HG03139 (cell line): ENCODE data around the gene RNF186.
"Not testable (repeated sequence)": the region's sequence is repeated elsewhere in the genome, so short reads cannot be mapped to it uniquely, and the experiment has no call there.

Source experiments
- ATAC-seq: cut with Tn5 transposase; IDR thresholded peaks from one replicate; pipeline ENCODE4 v1.9.1; 2021; ENCODE audit not compliant: unreplicated experiment

Gene RNF186

DNA sequence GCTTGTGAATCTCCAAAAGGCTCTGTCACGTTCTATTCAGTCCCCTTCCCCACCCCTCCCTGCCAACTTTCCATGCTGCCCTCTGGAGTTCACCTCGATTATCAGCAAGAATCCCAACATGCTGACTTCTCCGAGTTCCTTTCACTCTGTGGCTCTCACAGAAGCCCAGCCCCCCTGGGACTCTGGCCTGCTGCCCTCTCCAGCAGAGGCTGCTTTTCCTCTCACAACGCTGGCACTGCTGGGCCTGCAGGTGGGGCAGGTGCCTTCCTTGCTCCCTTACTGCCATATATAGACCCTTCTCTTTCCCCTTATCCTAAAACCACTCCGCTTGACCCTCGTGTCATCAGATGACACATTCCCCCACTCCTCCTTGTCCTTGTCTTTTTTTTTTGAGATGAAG lies 10.2 kb upstream of the RNF186 start:
- ATAC-seq: no peak

DNA sequence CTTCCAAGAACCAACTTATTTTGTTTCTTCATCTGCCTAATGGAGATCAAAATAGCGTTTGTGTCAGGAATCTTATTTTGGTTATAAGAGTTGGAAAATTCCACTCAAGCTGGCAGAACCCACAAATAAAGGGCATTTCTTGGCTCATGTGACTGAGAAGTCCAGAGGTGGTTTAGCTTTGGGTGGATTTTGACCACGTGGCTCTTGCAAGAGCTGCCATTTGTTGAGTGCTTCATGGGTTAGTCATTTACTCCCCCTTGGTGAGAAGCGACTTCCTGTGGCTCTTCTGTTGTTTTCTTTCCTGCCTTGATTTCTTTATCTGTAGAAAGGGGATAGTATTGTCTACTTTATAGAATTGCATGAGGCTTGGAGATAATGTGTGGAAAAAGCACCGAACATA lies 9.5 kb upstream of the RNF186 start:
- ATAC-seq: no peak

DNA sequence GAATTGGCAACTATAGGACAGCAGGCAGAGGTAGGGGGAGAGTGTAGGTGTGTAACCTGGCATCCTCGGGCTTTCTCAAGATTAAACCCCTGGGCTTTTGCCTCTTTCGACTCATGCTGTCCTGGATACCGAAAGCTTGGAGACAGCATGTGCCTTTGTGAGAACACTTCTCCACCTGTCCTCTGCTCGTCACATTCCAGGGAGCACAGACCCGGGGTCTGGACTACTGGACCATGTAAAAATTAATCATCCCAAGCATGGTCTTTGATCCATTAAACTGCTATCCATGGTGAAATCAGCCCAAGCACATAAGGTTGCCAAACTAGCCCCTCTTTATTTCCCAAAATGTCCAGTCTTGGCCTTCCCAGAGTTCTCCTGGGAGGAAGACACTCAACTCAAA lies 9.0 kb upstream of the RNF186 start:
- ATAC-seq: no peak

DNA sequence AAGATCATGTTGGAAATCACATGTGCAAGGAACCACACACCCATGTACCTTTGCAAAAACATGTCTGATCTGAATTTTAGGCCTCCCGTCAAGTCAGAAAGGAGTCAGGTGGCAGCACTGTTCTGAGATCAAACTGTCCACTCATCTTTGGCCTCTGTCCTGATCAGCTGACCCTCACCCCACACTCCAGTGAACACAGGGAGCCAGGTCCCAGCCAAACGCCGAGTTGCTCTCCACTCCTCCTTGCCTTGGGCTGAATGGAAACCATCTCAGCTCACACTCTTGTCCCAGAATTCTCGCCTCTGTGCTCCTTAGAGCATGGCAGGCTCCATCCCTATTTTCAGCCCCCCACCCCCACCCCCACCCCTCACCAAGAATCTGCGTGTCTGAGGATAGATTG lies 4.6 kb upstream of the RNF186 start:
- ATAC-seq: no peak

DNA sequence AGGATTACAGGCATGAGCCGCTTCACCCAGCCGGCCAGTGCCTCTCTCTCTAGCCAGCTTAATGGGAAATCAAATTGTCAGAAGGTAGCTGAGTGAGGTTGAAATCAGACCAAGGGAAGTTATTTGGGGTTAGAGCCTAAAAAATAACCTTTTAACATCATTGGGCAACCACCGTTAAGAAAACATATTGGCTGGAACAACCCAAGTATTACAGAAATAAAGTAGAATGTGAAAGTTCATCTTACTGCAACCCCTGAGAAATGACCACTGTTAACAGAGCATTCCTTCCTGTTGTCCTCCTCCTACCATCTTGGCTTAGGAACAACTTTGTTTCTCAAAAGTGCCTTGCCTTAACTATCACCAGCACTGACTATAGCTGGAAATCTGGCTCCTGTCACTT lies 3.2 kb upstream of the RNF186 start:
- no peak for ATAC-seq

DNA sequence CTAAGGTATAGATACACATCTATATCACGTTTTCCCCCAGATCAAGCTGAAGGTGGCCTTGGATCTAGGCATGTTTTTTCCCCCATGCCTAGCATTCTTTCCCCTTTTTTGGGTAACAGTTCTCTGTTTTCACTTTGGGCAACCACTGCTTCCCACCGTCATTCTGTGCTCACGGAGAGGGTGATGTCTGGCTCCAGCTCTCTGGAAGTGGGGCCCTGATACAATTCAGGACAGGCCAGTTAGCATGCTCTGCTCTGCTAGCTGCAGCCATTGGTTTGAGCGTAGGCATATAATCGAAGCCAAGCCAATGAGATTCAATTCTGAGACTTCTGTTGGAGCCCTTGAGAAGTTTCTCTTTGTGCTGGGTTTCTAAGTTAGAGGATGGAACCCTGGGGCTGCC lies 2.1 kb upstream of the RNF186 start:
- no peak for ATAC-seq

DNA sequence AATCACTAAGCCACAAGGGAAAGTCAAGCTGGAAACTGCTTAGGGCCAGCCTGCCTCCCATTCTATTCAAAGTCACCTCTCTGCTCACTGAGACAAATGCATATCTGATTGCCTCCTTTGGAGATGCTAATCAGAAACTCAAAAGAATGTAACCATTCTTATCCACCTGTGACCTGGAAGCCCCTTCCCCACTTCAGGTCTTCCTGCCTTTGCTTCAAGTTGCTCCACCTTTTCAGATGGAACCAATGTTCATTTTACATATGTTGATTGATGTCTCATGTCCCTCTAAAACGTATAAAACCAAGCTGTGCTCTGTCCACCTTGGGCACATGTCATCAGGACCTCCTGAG lies 1.6 kb upstream of the RNF186 start:
- ATAC-seq: not testable (repeated sequence)

DNA sequence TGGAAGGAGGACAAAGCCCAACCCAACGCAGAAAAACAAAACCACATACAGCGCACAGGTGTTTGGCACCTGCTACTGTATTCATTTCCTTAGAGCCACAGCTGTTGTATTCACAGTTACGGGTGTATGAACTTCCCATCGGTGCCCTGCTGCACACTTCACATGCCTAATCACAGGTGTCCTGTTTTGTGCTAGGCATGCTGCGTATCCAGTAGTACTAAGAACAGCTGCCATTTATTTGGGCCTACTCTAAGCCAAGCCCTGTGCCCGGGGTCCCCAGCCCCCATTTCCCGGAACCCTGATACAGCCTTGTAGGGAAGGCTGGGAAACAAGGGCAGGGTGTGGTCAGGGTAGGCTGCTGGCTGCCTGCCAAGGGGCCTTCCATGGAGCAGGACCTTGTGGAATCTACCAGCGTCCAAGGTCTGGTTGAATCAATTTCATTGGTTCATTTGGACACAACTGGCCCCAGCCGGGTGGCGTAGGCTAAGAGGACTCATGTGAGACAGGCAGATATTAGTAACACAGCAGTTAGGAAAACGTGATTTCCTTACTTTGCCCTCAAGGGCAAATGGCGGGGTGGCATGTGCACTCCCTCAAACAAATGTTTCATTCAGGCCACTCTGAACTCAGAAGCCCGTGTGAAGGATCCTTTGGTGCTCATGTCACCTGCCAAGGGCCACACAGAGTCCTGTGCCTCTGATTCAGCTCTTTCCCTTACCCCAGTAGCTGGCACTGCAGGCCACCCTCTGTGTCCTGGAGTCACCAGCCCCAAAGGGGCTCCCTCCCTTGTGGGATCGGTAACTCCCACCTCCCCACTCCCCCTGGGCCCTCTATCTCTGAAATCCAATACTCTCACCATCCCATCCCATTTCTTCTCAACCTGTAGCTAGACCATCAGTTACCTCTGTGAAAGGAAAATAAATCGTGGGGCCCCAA lies 986 bp upstream of the RNF186 start:
- ATAC-seq: no peak

DNA sequence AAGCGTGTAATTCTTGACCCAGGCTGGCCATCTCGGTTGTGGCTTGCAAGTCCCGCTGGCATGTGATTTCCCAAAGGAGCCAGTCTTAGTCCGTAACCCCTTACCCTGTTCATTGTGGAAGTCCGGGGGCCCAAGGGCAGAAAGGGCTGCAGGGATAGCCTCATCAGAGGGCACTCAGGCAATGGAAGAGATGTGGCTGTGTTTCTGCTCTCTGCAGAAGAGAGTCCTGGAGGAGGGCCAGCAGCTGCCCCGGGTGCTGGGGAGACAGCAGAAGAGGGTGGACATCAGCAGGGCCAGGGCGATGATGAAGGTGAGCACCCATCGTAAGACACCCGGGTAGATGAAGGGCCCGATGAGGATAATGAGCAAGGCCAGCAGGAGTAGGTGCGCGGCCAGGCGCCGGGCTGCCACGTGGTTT lies 830 bp downstream of the RNF186 start:
- ATAC-seq: no peak

DNA sequence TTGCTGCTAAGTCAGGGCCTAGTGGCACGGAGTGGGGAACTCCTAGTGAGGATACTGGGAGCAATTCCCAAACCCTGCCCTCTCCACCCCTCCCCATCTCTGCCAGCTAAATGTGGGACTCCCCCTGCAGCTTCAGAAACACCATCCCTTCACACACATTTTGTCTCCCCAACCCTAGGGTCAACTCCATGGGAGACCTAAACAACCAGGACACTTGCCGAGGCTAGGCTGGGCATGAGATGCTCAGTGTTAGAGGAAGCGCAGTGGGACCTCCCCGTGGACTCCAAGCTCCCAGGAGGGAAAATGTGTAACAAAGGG lies 1.5 kb downstream of the RNF186 start:
- no peak for ATAC-seq

DNA sequence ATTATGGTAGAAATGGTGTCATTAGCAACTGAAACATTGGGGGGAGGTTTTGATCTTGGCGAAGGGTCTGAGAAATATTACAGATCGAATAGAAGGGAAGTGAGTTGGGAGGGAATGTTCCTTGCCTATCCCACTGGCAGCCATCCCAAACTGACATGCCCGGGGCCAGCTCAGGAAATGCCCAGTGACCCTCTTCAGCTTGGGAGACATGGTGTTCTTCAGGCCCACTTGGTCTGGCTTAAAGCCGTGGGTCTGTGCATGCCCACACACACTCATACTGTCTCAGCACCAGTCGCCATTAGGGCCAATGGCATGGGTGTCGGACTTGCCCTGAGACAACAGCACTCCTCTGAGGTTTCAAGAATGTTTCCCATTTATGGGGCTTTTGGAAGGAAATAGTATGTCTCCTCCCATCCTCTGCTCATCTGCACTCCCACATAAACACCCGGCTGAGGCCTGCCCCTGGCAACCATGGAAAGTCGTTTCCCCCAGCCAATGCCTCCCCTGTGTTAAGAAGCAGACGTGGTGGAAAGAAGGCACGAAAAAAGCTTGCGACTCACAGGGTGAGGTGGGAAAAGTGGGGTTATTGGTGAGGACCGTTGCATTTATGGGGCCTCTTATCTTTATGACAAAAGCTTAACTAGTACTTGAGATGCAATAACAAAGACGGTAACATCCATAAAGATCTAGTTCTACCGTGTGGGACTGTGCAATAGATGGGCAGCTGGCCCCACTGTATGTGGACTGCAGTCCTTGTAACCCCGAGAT lies 2.0 kb downstream of the RNF186 start:
- ATAC-seq: no peak

DNA sequence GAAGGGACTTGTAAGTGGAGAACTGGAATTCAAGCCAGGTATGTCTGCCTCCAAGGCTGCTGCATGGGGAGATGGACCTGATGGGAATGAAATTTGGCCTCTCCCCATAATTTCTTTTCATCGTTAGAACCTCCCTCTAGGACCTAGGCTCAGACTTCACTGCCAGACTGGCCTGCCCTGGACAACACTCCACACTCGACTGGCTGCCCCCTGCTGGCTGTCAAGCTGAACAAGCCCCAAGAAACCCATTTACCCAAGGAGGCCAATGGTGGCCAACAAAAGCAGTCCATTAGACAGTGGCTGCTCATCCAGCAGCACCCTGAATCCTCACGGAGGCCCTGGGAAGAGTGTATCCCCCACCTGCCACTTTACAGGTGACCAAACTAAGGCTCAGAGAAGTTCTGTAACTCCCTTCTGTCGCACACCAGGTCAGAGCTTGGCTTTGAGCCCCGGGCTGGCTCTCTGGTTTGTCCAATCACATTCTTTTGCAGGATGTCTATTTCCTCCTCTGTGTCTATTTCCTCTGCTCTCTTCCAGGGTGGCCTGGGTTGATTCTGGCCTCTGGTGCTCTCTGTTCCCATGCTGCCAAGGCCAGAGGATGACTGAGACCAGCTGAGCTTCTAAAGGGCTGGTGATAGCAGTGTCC lies 3.8 kb downstream of the RNF186 start:
- ATAC-seq: no peak

DNA sequence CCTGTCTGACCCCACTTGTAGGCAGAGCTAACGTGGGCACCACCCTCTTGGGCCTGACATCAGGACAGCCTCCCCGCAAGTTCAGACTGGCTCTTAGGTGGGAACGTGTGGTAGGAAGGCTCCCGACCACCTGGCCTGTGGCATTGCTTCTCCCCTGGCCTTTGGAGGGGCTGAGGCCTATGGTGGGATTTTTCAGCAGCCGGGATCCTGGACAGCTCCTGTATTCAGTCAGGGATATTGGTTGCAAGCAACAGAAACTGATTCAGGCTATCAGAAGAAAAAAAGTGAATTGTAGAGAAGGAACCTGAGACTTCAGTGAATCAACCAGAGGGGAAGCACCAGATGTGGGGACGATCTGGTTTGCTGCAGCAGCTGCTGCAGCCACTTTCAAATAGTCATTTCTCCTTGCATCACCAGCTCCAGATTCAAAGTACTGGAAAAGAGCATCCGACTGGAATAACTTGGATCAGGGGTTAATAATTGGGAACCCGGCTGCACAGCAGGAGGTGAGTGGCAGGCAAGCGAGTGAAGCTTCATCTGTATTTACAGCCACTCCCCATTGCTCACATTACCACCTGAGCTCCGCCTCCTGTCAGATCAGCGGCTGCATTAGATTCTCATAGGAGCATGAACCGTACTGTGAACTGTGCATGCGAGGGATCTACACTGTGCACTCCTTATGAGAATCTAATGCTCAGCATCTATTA lies 5.9 kb downstream of the RNF186 start:
- ATAC-seq: no peak

DNA sequence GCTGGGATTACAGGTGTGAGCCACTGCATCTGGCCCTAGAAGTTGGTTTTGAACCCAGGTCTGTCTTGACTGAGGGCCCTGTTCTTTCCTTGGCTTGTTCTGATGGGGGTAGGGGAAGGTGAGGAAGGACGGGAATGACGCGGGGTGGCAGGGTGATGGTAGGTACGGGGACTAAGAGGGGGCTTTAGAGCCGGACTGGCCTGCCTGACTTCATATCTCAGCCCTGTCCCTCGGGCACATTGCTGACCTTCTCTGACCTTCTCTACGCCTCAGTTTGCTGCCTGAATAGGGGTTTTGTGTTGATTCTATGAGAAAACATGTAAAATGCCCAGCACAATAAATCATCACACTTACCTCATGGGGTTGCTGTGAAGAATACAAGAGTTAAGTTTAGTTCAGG lies 6.7 kb downstream of the RNF186 start:
- ATAC-seq: no peak

DNA sequence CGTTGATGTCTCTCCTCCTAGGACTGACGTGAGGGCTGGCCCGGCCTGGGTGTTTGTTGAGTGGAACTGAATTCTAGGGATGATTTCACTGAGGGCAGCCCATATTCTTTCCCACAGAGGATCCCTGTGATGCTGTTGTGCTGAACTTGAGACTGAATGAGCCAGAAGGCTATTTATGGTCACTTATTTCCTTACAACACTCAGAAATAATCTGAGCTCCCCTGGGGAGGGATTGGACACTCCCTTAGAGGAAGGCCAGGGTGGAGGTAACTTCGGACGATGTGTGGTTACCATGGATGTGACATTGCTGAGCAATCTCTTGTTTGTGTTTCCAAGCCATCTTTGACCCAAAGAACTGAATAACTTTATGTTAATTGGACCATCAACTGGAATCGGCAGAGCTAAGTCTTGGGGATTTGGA lies 10.2 kb downstream of the RNF186 start:
- no peak for ATAC-seq

DNA sequence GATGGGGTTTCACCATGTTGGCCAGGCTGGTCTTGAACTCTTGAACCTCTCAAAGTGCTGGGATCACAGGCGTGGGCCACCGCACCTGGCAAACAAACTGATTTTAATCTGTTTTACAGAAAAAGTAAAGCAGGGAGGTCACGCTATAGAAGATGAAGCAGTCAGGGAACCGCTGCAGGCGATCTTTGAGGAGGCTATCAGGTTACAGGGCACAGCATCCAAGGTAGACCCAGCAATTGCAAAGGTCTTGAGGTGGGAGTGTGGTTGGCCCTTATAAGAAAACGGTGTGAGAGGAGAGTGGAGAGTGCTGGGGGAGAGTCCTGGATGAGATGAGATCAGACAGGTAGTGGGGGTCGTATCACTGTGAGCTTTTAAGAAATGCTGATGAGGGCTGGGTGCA lies 12.8 kb downstream of the RNF186 start:
- no peak for ATAC-seq

DNA sequence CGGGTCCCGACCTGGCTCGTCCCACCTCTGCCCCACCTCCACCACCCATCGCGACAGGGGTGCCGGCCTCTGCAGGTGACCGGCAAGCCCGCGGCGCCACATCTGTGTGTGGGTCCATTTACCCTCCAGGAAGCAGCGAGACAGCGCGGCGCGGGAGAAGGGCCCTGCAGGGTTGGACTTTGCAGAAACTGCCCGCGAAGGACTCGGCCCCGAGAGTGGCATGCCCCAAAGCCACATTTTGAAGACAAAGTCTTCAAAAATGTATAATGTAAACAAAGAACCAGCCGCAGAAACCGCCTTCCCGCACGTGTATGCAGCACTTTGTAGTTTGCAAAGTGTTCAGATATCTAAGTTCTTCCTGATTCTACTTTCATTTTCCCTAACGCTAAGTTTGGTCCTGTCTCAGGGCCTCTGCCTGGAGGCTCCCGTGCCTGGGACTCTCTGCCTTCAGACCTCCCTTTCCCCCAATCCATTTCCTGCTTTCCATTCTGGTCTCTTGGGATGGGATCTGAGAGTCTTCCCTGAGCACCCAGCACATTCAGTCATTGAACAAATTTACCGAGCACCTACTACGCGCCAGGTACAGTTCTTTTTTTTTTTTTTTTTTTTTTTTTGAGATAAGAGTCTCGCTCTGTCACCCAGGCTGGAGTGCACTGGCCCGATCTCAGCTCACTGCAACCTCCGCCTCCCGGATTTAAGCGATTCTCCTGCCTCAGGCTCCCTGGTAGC lies 14.8 kb downstream of the RNF186 start:
- peak; percentile 44 for ATAC-seq

DNA sequence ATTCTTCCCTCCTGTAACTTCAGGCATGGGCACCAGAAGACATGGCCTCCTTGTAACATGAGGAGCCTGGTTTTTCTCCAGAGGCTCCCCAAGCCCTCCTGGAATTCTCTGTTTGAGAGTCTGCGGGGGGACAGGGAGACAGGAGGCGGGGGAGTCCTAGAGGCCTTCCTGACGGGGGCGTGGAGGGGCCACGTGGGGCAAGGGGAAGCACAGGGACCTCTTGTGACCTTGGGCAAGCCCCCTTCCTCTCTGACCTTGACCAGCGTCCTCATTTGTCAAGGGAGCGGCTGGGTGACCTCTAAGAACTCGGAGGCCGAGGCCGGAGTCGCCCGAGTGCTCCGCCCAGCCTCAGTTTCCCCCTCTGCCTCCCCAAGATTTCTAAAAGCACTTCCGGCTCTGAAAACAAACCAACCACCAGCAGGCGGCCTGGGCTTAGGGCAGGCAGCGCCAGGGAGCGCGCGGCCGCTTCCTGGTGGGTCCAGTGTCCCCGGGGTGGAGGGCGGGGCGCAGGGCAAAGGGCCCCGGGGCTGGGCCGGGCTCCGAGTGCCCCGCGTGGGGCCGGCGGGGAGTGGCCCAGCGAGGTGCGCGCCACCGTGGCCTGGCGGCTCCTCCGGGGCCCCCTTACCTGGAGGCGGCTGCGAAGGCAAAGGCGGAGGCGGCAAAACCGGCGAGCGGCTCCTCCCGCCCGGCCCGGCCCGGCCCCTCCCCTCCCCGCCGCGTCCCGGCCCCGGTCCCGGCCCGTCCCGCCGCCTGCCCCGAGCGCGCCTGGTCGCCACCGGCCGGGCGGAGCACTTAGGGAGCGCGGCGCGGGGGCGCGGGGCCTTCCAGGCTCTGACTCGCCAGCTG lies 15.6 kb downstream of the RNF186 start, which contains the start of gene TMCO4:
TMCO4 (minus strand) TSS at position 687 of the 846 bp plus-strand sequence. CDS start 19,158 bp downstream, outside the sequence.
- peak; percentile 71 for ATAC-seq

DNA sequence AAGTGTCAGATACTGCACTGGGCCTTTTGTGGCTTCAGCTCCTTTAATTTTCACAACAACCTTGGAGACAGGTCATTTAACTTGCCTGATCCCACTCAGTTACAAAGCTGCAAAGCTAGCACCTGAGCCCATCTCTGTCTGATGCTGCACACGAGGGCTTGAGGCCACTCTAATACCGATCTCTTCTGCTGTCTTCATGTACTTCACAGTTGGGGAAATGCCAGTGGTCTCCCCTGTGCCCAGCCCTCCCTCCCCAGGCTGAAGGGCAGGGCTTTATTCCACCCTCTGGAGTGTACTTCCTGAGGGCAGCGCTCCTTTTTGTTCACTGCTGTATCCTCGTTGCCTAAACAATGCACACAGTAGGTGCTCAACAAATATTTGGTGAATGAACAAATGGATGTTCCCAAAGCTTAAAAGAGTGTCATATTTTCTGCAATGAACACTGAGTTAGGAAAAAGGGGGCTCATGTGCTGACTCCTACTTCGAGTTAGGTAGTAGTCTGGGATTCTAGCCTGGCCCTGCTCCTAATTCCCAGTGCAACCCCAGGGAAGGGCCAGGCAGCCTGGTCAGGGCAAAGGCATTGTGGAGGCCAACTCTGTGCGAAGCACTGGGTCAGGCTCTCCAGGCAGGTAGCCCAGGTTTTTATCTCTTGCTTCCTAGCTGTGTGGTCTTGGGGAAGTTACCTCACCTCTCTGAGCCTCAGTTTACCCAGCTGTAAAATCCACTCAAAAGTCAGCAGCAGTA lies 16.4 kb downstream of the RNF186 start:
- ATAC-seq: no peak
